Placental pericyte (primary cell): ENCODE results near the gene HOXB13. TPM values are rescaled to one million over a fixed set of nuclear protein-coding genes. Genes with fewer than 3 reads are reported as not detected.

Experiments
- small RNA-seq: library from RNA; depleted of rRNA; stranded (forward); fragments of <200 nt; gene quantifications from one replicate; pipeline ENCODE3, GENCODE V24; 2012; ENCODE audit warnings: low replicate concordance
- total RNA-seq: library from RNA; depleted of rRNA; stranded (reverse); fragments of >200 nt; gene quantifications from 2 replicates; pipeline ENCODE4 v1.2.3, GENCODE V29; 2012

The HOXB13 gene
- total RNA-seq: 1.6 and 1.8 TPM in 2 replicates

GRCh38 chr17:48728232-48729231 is at the start of gene HOXB13:
HOXB13 (minus strand) TSS chr17:48728750; CDS start chr17:48728593, 157 bp downstream.

GRCh38 chr17:48722915-48723422 is 5.6 kb downstream of the HOXB13 start, which contains the start of gene PRAC2:
PRAC2 (plus strand) TSS chr17:48723185; CDS start chr17:48724411, 1,226 bp downstream.

GRCh38 chr17:48722201-48722907 is 6.2 kb downstream of the HOXB13 start, which contains the start of gene PRAC1:
PRAC1 (minus strand) TSS chr17:48722518; CDS start chr17:48722392, 126 bp downstream.

Small RNA genes lying within 50 kb of the gene (small RNA-seq; reads per million reads assigned to genes)
- gene AC091179.2 (not detected), gene COX6B1P2 (not detected), gene MIR3185 (not detected), gene RF02132 (not detected), gene RF02133 (not detected), gene RN7SL125P (not detected)

Other genes starting within 250 kb of the HOXB13 start
- gene HOXB1, start 197.7 kb downstream of the HOXB13 start, total RNA-seq: not detected in 2 replicates
- gene HOXB2, start 183.6 kb downstream of the HOXB13 start, total RNA-seq: 2.8 and 10.5 TPM in 2 replicates
- gene HOXB4, start 150.4 kb downstream of the HOXB13 start, total RNA-seq: under 0.01 and 0.57 TPM in 2 replicates
- gene HOXB3, start 138.5 kb downstream of the HOXB13 start, total RNA-seq: 0.22 and 1.6 TPM in 2 replicates
- under 0.01 TPM in 1 of 2 replicates, not detected in the other for gene HOXB5, start 135.0 kb downstream of the HOXB13 start, total RNA-seq
- under 0.01 and 0.29 TPM in 2 replicates for gene HOXB6, start 123.8 kb downstream of the HOXB13 start, total RNA-seq
- gene HOXB7, start 117.7 kb downstream of the HOXB13 start, total RNA-seq: 0.66 and 1.1 TPM in 2 replicates
- gene HOXB8, start 113.5 kb downstream of the HOXB13 start, total RNA-seq: not detected in 2 replicates
- 0.22 TPM in 1 of 2 replicates, not detected in the other for gene HOXB9, start 102.4 kb downstream of the HOXB13 start, total RNA-seq
- gene PRAC1, start 6.2 kb downstream of the HOXB13 start, total RNA-seq: not detected in 2 replicates
- gene PRAC2, start 5.6 kb downstream of the HOXB13 start, total RNA-seq: 0.66 TPM in 1 of 2 replicates, not detected in the other
- under 0.01 and 0.44 TPM in 2 replicates for gene TTLL6, start 88.5 kb upstream of the HOXB13 start, total RNA-seq
- 61.6 and 108 TPM in 2 replicates for gene CALCOCO2, start 102.3 kb upstream of the HOXB13 start, total RNA-seq
- 24.5 and 101 TPM in 2 replicates for gene ATP5MC1, start 164.0 kb upstream of the HOXB13 start, total RNA-seq
- 107 and 154 TPM in 2 replicates for gene UBE2Z, start 179.7 kb upstream of the HOXB13 start, total RNA-seq
- 101 and 107 TPM in 2 replicates for gene SNF8, start 216.1 kb upstream of the HOXB13 start, total RNA-seq
- not detected in 2 replicates for gene GIP, start 239.8 kb upstream of the HOXB13 start, total RNA-seq